ENCODE data around the gene HIRA.
"Not testable (repeated sequence)": the region's sequence is repeated elsewhere in the genome, so short reads cannot be mapped to it uniquely, and the experiment has no call there.

Gene HIRA

DNA sequence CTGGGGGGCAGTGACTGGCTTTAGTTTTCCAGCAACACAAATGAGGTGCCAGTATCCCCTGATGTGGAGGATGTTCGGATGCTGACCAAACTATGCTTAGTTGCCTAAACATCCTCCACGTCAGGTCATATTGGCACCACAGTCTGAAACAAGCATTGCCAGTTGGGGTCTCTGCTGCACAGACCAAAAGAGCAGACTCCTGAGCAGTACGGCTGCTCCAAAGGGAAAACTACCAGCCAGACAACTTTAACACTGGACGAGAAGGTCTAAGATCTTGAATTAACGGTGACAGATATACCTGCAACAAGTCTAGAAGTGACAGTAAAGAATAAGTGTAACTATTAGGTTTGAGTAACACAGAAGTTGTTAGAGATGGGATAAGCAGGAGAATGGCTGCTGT is 99.6 kb downstream of the HIRA start:
- Histone ChIP-seq H3K9me3 (ENCODE audit: control insufficient read depth in 1 of 2, low read length in 2 of 2) (no peaks in the 10 kb centered on the region), H3K36me3 (ENCODE audit: control insufficient read depth in 1 of 2, insufficient read depth in 2 of 2, low read length in 2 of 2) (peaks cover 23 to 56% of the 10 kb centered on the region in 2 donors), H3K4me1 (ENCODE audit: control insufficient read depth in 1 of 2, insufficient read depth in 2 of 2, low read length in 2 of 2) (peaks cover 0 to 5% of the 10 kb centered on the region in 2 donors), H3K9ac (ENCODE audit: low read depth in 1 of 2, low read length in 2 of 2) (no peak overlapping the region), H3K27me3 (ENCODE audit: control insufficient read depth in 1 of 2, insufficient read depth in 2 of 2, low read length in 2 of 2) (no peaks in the 10 kb centered on the region), H3K4me3 (ENCODE audit: low read depth in 1 of 2, low read length in 2 of 2) (no peak overlapping the region), H3K27ac (ENCODE audit: low read depth, low read length) (no peak overlapping the region)

DNA sequence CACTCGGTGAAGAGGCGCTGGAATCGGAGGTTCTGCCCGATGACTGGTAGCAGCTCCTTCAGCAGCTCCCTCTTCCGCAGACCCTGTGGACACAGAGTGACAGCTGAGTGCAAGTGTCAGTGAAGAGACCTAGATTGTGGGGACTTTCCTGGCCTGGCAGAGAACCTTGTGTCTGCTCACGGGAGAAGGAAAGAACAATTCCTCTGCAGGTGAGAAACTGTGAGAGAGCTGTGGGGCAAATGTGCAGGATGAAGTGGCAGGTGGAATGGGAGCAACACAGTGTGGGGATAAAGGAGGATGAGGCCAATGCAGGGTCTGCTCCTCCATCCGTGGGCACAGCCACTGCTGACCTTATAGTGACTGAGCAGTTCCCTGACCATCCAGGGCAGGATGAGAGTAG is 100.1 kb downstream of the HIRA start:
- H3K27ac ChIP-seq (ENCODE audit: low read depth, low read length) = no peak overlapping the region

DNA sequence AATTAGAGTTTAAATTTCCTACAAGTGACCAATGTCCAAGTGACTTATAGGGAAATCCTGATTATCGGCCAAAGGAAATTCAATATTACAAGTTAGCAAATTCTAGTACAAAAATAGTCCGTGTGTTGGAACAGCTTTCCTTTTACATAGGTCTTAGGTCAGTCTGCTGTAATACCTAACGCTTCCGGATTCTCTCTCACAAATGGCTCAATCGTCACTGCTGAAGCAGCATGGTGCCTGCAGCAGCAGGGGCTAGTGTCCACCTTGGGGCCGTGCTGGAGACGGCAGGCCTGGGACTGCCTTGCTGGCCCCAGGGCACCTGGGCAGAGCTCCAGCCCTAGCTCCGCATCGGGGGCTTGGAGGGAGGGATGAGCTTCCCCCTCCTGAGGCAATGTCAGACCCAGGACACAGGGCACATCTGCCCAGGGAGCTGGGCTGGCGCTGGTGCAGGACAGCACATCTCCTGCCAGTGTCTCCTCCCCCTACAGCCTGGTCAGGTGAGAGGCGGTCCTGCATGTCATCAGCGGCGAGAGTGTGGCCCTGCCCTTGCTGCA is 100.6 kb downstream of the HIRA start:
- Histone ChIP-seq H3K4me3 (ENCODE audit: low read depth in 1 of 2, low read length in 2 of 2) (no peak overlapping the region), H3K27ac (ENCODE audit: low read depth, low read length) (no peak overlapping the region), H3K4me1 (ENCODE audit: control insufficient read depth in 1 of 2, insufficient read depth in 2 of 2, low read length in 2 of 2) (no peaks in the 10 kb centered on the region), H3K9ac (ENCODE audit: low read depth in 1 of 2, low read length in 2 of 2) (no peak overlapping the region), H3K27me3 (ENCODE audit: control insufficient read depth in 1 of 2, insufficient read depth in 2 of 2, low read length in 2 of 2) (no peaks in the 10 kb centered on the region), H3K36me3 (ENCODE audit: control insufficient read depth in 1 of 2, insufficient read depth in 2 of 2, low read length in 2 of 2) (peaks cover 23 to 47% of the 10 kb centered on the region in 2 donors), H3K9me3 (ENCODE audit: control insufficient read depth in 1 of 2, low read length in 2 of 2) (no peaks in the 10 kb centered on the region)

More for the DNA sequence above, 100.1 kb downstream of the HIRA start:
- peaks cover 23 to 52% of the 10 kb centered on the region in 2 donors for H3K36me3 ChIP-seq (ENCODE audit: control insufficient read depth in 1 of 2, insufficient read depth in 2 of 2, low read length in 2 of 2)
- H3K9ac ChIP-seq (ENCODE audit: low read depth in 1 of 2, low read length in 2 of 2) = no peak overlapping the region
- H3K4me3 ChIP-seq (ENCODE audit: low read depth in 1 of 2, low read length in 2 of 2) = no peak overlapping the region
- no peaks in the 10 kb centered on the region for H3K9me3 ChIP-seq (ENCODE audit: control insufficient read depth in 1 of 2, low read length in 2 of 2)
- no peaks in the 10 kb centered on the region for H3K27me3 ChIP-seq (ENCODE audit: control insufficient read depth in 1 of 2, insufficient read depth in 2 of 2, low read length in 2 of 2)
- H3K4me1 ChIP-seq (ENCODE audit: control insufficient read depth in 1 of 2, insufficient read depth in 2 of 2, low read length in 2 of 2) = peaks cover 0 to 3% of the 10 kb centered on the region in 2 donors

DNA sequence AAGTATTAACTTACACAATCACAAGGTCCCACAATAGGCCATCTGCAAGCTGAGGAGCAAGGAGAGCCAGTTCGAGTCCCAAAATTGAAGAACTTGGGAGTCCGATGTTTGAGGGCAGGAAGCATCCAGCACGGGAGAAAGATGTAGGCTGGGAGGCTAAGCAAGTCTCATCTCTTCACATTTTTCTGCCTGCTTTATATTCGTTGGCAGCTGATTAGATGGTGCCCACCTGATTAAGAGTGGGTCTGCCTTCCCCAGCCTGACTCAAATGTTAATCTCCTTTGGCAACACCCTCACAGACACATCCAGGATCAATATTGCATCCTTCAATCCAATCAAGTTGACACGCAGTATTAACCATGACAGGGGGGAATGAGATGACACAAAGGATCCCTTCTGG is 101.3 kb downstream of the HIRA start:
- not testable (repeated sequence) for H3K4me1 ChIP-seq (ENCODE audit: control insufficient read depth in 1 of 2, insufficient read depth in 2 of 2, low read length in 2 of 2); H3K9ac ChIP-seq (ENCODE audit: low read depth in 1 of 2, low read length in 2 of 2); H3K27ac ChIP-seq (ENCODE audit: low read depth, low read length); H3K27me3 ChIP-seq (ENCODE audit: control insufficient read depth in 1 of 2, insufficient read depth in 2 of 2, low read length in 2 of 2); H3K9me3 ChIP-seq (ENCODE audit: control insufficient read depth in 1 of 2, low read length in 2 of 2); H3K4me3 ChIP-seq (ENCODE audit: low read depth in 1 of 2, low read length in 2 of 2)
- H3K36me3 ChIP-seq (ENCODE audit: control insufficient read depth in 1 of 2, insufficient read depth in 2 of 2, low read length in 2 of 2) = peaks cover 23 to 47% of the 10 kb centered on the region in 2 donors

DNA sequence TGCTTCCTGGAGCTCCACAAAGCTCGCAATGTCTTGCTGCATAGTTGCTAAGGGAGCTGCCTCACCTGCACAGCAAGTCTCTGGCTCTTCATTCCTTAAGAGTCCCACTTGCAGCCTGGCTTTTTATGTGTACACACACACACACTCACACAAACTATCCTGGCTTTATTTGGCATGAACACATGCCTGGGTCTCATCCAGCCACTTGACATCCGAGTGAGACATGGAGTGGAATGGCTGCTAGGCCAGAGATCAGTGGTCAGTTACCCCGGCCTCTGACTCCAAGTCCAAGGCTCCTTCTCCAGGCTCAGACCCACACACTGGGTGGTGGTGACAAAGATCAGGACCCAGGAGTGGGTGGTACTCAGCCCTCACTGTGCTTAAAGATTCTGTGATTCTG is 102.1 kb downstream of the HIRA start:
- Histone ChIP-seq H3K9me3 (ENCODE audit: control insufficient read depth in 1 of 2, low read length in 2 of 2) (no peaks in the 10 kb centered on the region), H3K27me3 (ENCODE audit: control insufficient read depth in 1 of 2, insufficient read depth in 2 of 2, low read length in 2 of 2) (no peaks in the 10 kb centered on the region), H3K9ac (ENCODE audit: low read depth in 1 of 2, low read length in 2 of 2) (no peak overlapping the region), H3K4me1 (ENCODE audit: control insufficient read depth in 1 of 2, insufficient read depth in 2 of 2, low read length in 2 of 2) (no peaks in the 10 kb centered on the region), H3K36me3 (ENCODE audit: control insufficient read depth in 1 of 2, insufficient read depth in 2 of 2, low read length in 2 of 2) (peaks cover 23 to 44% of the 10 kb centered on the region in 2 donors), H3K27ac (ENCODE audit: low read depth, low read length) (no peak overlapping the region), H3K4me3 (ENCODE audit: low read depth in 1 of 2, low read length in 2 of 2) (no peak overlapping the region)

DNA sequence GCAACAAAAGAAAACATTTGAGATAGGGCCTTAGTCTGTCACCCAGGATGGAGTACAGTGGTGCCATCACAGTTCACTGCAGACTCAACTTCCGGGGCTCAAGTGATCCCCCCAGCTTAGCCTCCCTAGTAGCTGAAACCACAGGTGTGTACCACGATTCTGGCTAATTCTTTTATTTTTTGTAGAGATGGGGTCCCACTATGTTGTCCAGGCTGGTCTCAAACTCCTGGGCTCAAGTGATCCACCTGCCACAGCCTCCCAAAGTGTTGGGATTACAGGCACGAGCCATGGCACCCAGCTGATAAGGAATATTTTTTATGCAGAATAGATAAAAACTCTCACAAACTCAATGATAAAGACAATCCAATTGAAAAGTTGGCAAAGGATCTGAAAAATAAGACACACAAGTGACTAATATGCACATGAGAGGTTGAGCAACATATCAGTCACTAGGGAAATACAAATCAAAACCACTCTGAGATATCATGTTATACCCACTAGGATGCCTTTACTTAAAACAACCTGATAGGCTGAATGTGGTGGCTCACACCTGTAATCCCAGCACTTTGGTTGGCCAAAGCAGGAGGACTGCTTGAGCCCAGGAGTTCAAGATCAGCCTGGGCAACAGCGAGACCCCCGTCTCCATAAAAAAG is 106.1 kb downstream of the HIRA start:
- H3K27me3 ChIP-seq (ENCODE audit: control insufficient read depth in 1 of 2, insufficient read depth in 2 of 2, low read length in 2 of 2) = no peaks in the 10 kb centered on the region
- no peaks in the 10 kb centered on the region for H3K9me3 ChIP-seq (ENCODE audit: control insufficient read depth in 1 of 2, low read length in 2 of 2)
- peaks cover 8 to 21% of the 10 kb centered on the region in 2 donors for H3K36me3 ChIP-seq (ENCODE audit: control insufficient read depth in 1 of 2, insufficient read depth in 2 of 2, low read length in 2 of 2)
- H3K27ac ChIP-seq (ENCODE audit: low read depth, low read length) = no peak overlapping the region
- no peak overlapping the region for H3K4me3 ChIP-seq (ENCODE audit: low read depth in 1 of 2, low read length in 2 of 2)
- H3K9ac ChIP-seq (ENCODE audit: low read depth in 1 of 2, low read length in 2 of 2) = no peak overlapping the region
- no peaks in the 10 kb centered on the region for H3K4me1 ChIP-seq (ENCODE audit: control insufficient read depth in 1 of 2, insufficient read depth in 2 of 2, low read length in 2 of 2)

DNA sequence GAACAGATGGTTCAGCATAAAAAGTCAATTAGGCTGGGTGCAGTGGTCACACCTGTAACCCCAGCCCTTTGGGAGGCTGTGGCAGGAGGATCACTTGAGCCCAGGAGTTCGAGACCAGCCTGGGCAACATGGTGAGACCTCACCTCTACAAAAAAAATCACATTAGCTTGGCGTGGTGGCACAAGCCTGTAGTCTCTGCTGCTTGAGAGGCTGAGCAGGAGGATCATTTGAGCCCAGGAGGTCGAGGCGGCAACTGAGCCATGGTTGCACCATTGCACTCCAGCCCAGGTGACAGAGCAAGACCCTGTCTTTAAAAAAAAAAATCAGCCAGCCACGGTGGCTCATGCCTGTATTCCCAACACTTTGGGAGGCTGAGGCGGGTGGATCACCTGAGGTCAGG is 108.1 kb downstream of the HIRA start:
- not testable (repeated sequence) for H3K9ac ChIP-seq (ENCODE audit: low read depth in 1 of 2, low read length in 2 of 2); H3K36me3 ChIP-seq (ENCODE audit: control insufficient read depth in 1 of 2, insufficient read depth in 2 of 2, low read length in 2 of 2); H3K4me3 ChIP-seq (ENCODE audit: low read depth in 1 of 2, low read length in 2 of 2); H3K27ac ChIP-seq (ENCODE audit: low read depth, low read length); H3K9me3 ChIP-seq (ENCODE audit: control insufficient read depth in 1 of 2, low read length in 2 of 2); H3K4me1 ChIP-seq (ENCODE audit: control insufficient read depth in 1 of 2, insufficient read depth in 2 of 2, low read length in 2 of 2); H3K27me3 ChIP-seq (ENCODE audit: control insufficient read depth in 1 of 2, insufficient read depth in 2 of 2, low read length in 2 of 2)

DNA sequence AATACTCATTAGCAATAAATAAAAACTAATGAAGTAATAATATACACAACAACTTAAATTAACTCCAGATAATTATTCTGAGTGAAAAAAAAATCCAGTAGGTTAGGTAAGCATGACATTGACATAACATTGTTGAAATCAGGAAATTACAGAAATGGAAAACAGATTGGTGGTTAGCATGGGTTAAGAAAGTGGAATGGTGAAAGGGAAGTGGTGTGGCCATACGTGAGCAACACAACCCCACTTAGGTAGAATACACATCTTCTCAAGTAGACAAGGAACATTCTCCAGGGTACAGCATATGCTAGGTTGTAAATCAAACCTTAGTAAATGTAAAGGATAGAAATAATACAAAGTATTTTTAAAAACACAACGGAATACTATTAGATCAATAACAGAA is 109.8 kb downstream of the HIRA start:
- Histone ChIP-seq H3K27me3 (ENCODE audit: control insufficient read depth in 1 of 2, insufficient read depth in 2 of 2, low read length in 2 of 2) (no peaks in the 10 kb centered on the region), H3K36me3 (ENCODE audit: control insufficient read depth in 1 of 2, insufficient read depth in 2 of 2, low read length in 2 of 2) (no peaks in the 10 kb centered on the region), H3K4me3 (ENCODE audit: low read depth in 1 of 2, low read length in 2 of 2) (no peak overlapping the region), H3K4me1 (ENCODE audit: control insufficient read depth in 1 of 2, insufficient read depth in 2 of 2, low read length in 2 of 2) (no peaks in the 10 kb centered on the region), H3K9ac (ENCODE audit: low read depth in 1 of 2, low read length in 2 of 2) (no peak overlapping the region), H3K27ac (ENCODE audit: low read depth, low read length) (no peak overlapping the region), H3K9me3 (ENCODE audit: control insufficient read depth in 1 of 2, low read length in 2 of 2) (peaks cover 4 to 5% of the 10 kb centered on the region in 2 donors)

DNA sequence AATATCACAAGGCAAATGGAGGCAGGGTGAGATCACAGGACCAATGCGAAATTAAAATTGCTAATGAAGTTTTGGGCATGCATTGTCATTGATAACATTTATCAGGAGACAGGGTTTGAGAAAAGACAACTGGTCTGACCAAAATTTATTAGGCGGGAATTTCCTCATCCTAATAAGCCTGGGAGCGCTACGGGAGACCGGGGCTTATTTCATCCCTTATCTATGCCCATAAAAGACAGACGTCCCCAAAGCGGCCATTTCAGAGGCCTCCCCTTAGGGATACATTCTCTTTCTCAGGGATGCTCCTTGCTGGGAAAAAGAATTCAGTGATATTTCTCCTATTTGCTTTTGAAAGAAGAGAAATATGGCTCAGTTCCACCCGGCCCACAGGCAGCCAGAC is 111.4 kb downstream of the HIRA start:
- H3K9me3 ChIP-seq (ENCODE audit: control insufficient read depth in 1 of 2, low read length in 2 of 2) = peaks cover 13% of the 10 kb centered on the region in 2 donors
- not testable (repeated sequence) for H3K4me1 ChIP-seq (ENCODE audit: control insufficient read depth in 1 of 2, insufficient read depth in 2 of 2, low read length in 2 of 2); H3K27me3 ChIP-seq (ENCODE audit: control insufficient read depth in 1 of 2, insufficient read depth in 2 of 2, low read length in 2 of 2); H3K9ac ChIP-seq (ENCODE audit: low read depth in 1 of 2, low read length in 2 of 2); H3K4me3 ChIP-seq (ENCODE audit: low read depth in 1 of 2, low read length in 2 of 2); H3K27ac ChIP-seq (ENCODE audit: low read depth, low read length); H3K36me3 ChIP-seq (ENCODE audit: control insufficient read depth in 1 of 2, insufficient read depth in 2 of 2, low read length in 2 of 2)

DNA sequence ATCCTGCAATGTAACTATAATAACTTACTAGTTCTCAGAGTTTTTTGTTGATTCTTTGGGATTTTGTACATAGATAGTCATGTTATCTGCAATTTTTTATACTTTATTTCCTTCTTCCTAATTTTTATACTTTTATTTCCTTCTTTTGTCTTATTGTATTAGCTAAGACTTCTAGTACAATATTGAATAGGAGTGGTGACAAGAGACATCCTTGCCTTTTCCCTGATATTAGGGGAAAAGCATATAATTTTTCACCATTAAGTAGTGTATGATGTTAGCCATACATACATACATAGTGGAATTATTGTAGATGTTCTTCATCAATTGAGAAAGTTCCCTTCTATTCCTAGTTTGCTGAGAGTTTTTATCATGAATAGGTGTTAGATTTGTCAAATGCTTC is 112.3 kb downstream of the HIRA start:
- Histone ChIP-seq H3K9me3 (ENCODE audit: control insufficient read depth in 1 of 2, low read length in 2 of 2) (peaks cover 13% of the 10 kb centered on the region in 2 donors), H3K4me3 (ENCODE audit: low read depth in 1 of 2, low read length in 2 of 2) (no peak overlapping the region), H3K27ac (ENCODE audit: low read depth, low read length) (no peak overlapping the region), H3K36me3 (ENCODE audit: control insufficient read depth in 1 of 2, insufficient read depth in 2 of 2, low read length in 2 of 2) (no peaks in the 10 kb centered on the region), H3K27me3 (ENCODE audit: control insufficient read depth in 1 of 2, insufficient read depth in 2 of 2, low read length in 2 of 2) (no peaks in the 10 kb centered on the region), H3K4me1 (ENCODE audit: control insufficient read depth in 1 of 2, insufficient read depth in 2 of 2, low read length in 2 of 2) (no peaks in the 10 kb centered on the region), H3K9ac (ENCODE audit: low read depth in 1 of 2, low read length in 2 of 2) (no peak overlapping the region)
